Endothelial cell of umbilical vein (primary cell): Measurements from ENCODE around the gene ANGEL2. TPM values are rescaled to one million over a fixed set of nuclear protein-coding genes. Genes with fewer than 3 reads are reported as not detected.

Experiments used
- BruUV-seq: library from RNA; stranded (reverse); fragments of 400-500 nt; replicated peaks from 2 replicates; lab custom pipeline; 2021; lab: Mats Ljungman, UMichigan
- CTCF ChIA-PET: fragments of 300-600, 350-600 bp; sonication (Branson Sonifier 250); formaldehyde crosslinking; loops from one replicate; lab custom pipeline; 2021; ENCODE audit warnings: antibody characterized with exemption, inconsistent platforms; lab: Charles Lee
- POLR2A ChIA-PET: fragments of 300-600, 350-600 bp; sonication (Branson Sonifier 250); formaldehyde crosslinking; loops from one replicate; lab custom pipeline; 2021; ENCODE audit warnings: antibody characterized with exemption, inconsistent platforms; lab: Charles Lee
- DNase-seq: peaks from one replicate; pipeline ENCODE4 v3.0.0-alpha.2; 2011; ENCODE audit warnings: low read depth, low spot score
- FAIRE-seq: peaks from 2 replicates; lab custom pipeline; 2011; peaks lifted over from hg19 to GRCh38; lab: Jason Lieb, UNC
- H2AFZ ChIP-seq: 2 replicates; pipeline ENCODE4 v1.6.0; 2012; ENCODE audit warnings: low read depth, low read length, control low read depth, inconsistent platforms
- H3K27ac ChIP-seq: 2 replicates; pipeline ENCODE4 v1.5.1; 2011; ENCODE audit warnings: low read depth, mild to moderate bottlenecking, control low read depth, low read length, moderate library complexity; ENCODE audit not compliant: insufficient read depth
- H3K27me3 ChIP-seq, 2 experiments: 2 replicates each; pipeline versions ENCODE4 v1.6.0 to v1.6.1; 2011; ENCODE audit warnings: low read length in 2 of 2, mixed read lengths in 1 of 2; ENCODE audit not compliant: control insufficient read depth in 2 of 2, insufficient read depth in 2 of 2
- H3K36me3 ChIP-seq, 2 experiments: 2 replicates in 1 of 2; 3 replicates in 1 of 2; pipeline ENCODE4 v1.5.1; 2011; ENCODE audit warnings: low read length in 2 of 2, mild to moderate bottlenecking in 1 of 2, moderate library complexity in 1 of 2; ENCODE audit not compliant: control insufficient read depth in 2 of 2, insufficient read depth in 2 of 2; ENCODE audit errors: extremely low read depth in 1 of 2
- H3K4me1 ChIP-seq: 3 replicates; pipeline ENCODE4 v1.5.1; 2011; ENCODE audit warnings: mild to moderate bottlenecking, low read length; ENCODE audit not compliant: control insufficient read depth, insufficient read depth; ENCODE audit errors: extremely low read depth
- H3K4me2 ChIP-seq: 2 replicates; pipeline ENCODE4 v1.6.1; 2011; ENCODE audit warnings: low read length, control low read depth, mixed read lengths; ENCODE audit not compliant: insufficient read depth
- H3K4me3 ChIP-seq, 3 experiments: fragments of 200-600 bp in 1 of 3; sonication (generic), shearing (Covaris generic) in 1 of 3; replicated peaks in 1 of 3; 2 replicates each; pipeline ENCODE4 v1.5.1; 2011 to 2016; ENCODE audit warnings: control low read depth in 3 of 3, low read length in 3 of 3, mild to moderate bottlenecking in 2 of 3, inconsistent platforms in 1 of 3, low read depth in 1 of 3, moderate library complexity in 1 of 3; ENCODE audit not compliant: insufficient read depth in 1 of 3
- H3K79me2 ChIP-seq: 2 replicates; pipeline ENCODE4 v1.6.0; 2012; ENCODE audit warnings: low read length, inconsistent platforms; ENCODE audit not compliant: control insufficient read depth, insufficient read depth
- H3K9ac ChIP-seq: replicated peaks from 2 replicates; pipeline ENCODE3; 2011; ENCODE audit warnings: low read length, control low read depth; ENCODE audit not compliant: insufficient read depth; ENCODE audit errors: extremely low read depth
- H3K9me1 ChIP-seq: replicated peaks from 3 replicates; pipeline ENCODE4 v1.6.0; 2011; ENCODE audit warnings: mild to moderate bottlenecking, low read length; ENCODE audit not compliant: control insufficient read depth, insufficient read depth; ENCODE audit errors: extremely low read depth
- H3K9me3 ChIP-seq: replicated peaks from 2 replicates; pipeline ENCODE4 v1.5.1; 2012; ENCODE audit warnings: low read length, inconsistent platforms; ENCODE audit not compliant: control insufficient read depth, insufficient read depth
- H4K20me1 ChIP-seq: replicated peaks from 2 replicates; pipeline ENCODE3; 2011; ENCODE audit warnings: mild to moderate bottlenecking, low read length; ENCODE audit not compliant: control insufficient read depth, insufficient read depth; ENCODE audit errors: extremely low read depth
- CTCF ChIP-seq, 2 donors: IDR thresholded peaks; 1 replicate in 1 of 2; 2 replicates in 1 of 2; pipeline ENCODE4 v1.5.1; 2011; ENCODE audit warnings: low read length in 2 of 2, mild to moderate bottlenecking in 2 of 2, moderate library complexity in 2 of 2, control low read depth in 1 of 2, inconsistent platforms in 1 of 2, low read depth in 1 of 2; ENCODE audit not compliant: insufficient read depth in 1 of 2; ENCODE audit errors: extremely low read depth in 1 of 2
- EZH2 ChIP-seq: IDR thresholded peaks from 2 replicates; pipeline ENCODE4 v1.6.1; 2012; ENCODE audit warnings: borderline replicate concordance, low read depth, mild to moderate bottlenecking, moderate library complexity, low read length, inconsistent platforms; ENCODE audit not compliant: severe bottlenecking
- FOS ChIP-seq: IDR thresholded peaks from 2 replicates; pipeline ENCODE4 v1.6.1; 2011; ENCODE audit warnings: mild to moderate bottlenecking, low read length, moderate library complexity, borderline replicate concordance; ENCODE audit not compliant: insufficient read depth
- GATA2 ChIP-seq: IDR thresholded peaks from 2 replicates; pipeline ENCODE4 v1.7.0; 2011; ENCODE audit warnings: low read depth, mild to moderate bottlenecking, moderate library complexity, mixed read lengths, low read length; ENCODE audit not compliant: insufficient read length, insufficient read depth
- JUN ChIP-seq: IDR thresholded peaks from 2 replicates; pipeline ENCODE4 v1.6.1; 2011; ENCODE audit warnings: borderline replicate concordance, low read depth; ENCODE audit not compliant: insufficient read length, insufficient read depth
- MYC ChIP-seq: IDR thresholded peaks from one replicate; pipeline ENCODE4 v1.6.1; 2011; ENCODE audit warnings: mild to moderate bottlenecking, low read depth, low read length
- POLR2A ChIP-seq: IDR thresholded peaks from 2 replicates; pipeline ENCODE4 v1.6.1; 2012; ENCODE audit warnings: low read depth, mild to moderate bottlenecking, control low read depth, low read length
- POLR2AphosphoS5 ChIP-seq: IDR thresholded peaks from 2 replicates; pipeline ENCODE4 v1.6.1; 2012; ENCODE audit warnings: low read depth, mild to moderate bottlenecking, control low read depth, low read length, moderate library complexity; ENCODE audit not compliant: insufficient read depth
- dilution Hi-C: fragments of 300-500 bp; cut with MboI; formaldehyde crosslinking; loops from one replicate; pipeline ENCODE4 v1.15.0; 2019; ENCODE audit warnings: low sequenced_read_pairs; ENCODE audit not compliant: extremely low pct_ligation_motif_present
- intact Hi-C: fragments of 100-400 bp; cut with micrococcal nuclease; formaldehyde crosslinking; loops from one replicate; pipeline ENCODE4 v1.10.0; 2022
- polyA plus RNA-seq, 4 experiments: library from polyadenylated mRNA; depleted of rRNA in 3 of 4; stranded (reverse) in 3 of 4; unstranded in 1 of 4; fragments of >200 nt; gene quantifications; 2 replicates each; pipeline versions ENCODE4 v1.2.1 to v1.2.3, GENCODE V29; 2011 to 2012; ENCODE audit warnings: missing spikeins in 1 of 4
- total RNA-seq: library from RNA; stranded (reverse); gene quantifications from 2 replicates; pipeline ENCODE4 v1.2.3, GENCODE V29; 2021
- TF ChIP-seq, protein P1 (sequence below): IDR thresholded peaks from 2 replicates; pipeline ENCODE4 v1.6.1; 2011; ENCODE audit not compliant: insufficient read depth, insufficient read length

ANGEL2 gene
- total and polyA plus RNA-seq, 2 donors (not counting 3 experiments of a cell fraction or from before 2014, with no cell fraction given): 11.9 to 39.1 TPM

DNA sequence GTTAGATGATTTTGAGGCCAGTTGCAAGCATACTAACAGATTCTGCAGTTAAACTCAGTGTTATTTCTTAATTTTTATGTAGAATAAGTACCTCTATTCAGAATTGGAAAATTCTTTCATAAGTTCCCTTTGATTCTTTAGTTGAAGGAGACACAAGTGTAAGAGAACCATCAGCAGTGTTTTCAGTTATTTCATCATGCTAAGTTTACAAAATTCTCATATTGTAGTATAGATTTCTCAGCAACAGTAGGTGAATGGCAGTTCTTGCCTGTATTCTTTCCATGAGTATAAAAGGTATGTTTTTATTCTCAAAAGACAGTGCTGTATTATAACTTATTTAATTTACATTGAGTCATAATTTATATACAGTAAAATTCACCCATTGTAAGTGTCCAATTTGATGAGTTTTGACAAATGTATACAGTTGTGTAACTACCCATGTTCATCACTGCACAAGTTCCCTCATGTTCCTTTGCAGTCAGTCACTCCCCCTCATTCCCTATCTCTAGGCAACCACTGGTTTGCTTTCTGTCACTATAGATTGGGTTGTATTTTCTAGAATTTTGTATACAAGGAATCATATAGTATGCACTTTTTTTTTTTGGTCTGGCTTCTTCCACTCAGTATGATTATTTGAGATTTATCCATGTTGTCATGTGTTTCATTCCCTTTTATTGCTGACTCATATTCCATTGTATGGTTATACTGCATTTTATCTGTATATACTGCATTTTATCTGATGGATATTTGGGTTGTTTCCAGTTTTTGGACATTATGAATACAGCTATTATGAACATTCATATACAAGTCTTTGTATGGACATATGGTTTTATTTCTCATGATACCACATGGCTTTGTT lies 39.3 kb upstream of the ANGEL2 start:
- Histone ChIP-seq H3K36me3 (no peaks in the 10 kb centered on the region), H3K27ac (no peak overlapping the region), H4K20me1 (no peaks in the 10 kb centered on the region), H3K9ac (no peak overlapping the region), H3K9me3 (no peaks in the 10 kb centered on the region), H3K9me1 (no peaks in the 10 kb centered on the region), H3K4me3 (no peak overlapping the region), H3K4me2 (no peak overlapping the region), H2AFZ (no peak overlapping the region), H3K27me3 (no peaks in the 10 kb centered on the region), H3K4me1 (peaks cover 6% of the 10 kb centered on the region), H3K79me2 (peaks cover 24% of the 10 kb centered on the region)
- intact Hi-C loops: no loop called here
- dilution Hi-C loops: no loop called here
- no TSS peak for BruUV-seq
- ChIA-PET CTCF (interaction anchor here (1.3 kb wide), 1 partner anchor 15 kb away, joined by 5 read pairs; no protein-coding TSS in a partner anchor), POLR2A (no interaction called here)
- DNase-seq: peak; percentile 7
- TF ChIP-seq POLR2AphosphoS5: no peak
- TF ChIP-seq FOS: no peak
- no peak for TF ChIP-seq CTCF (IDR thresholded peaks at IDR 0.05; ENCODE audit: extremely low read depth in 1 of 2, insufficient read depth in 1 of 2, low read depth in 1 of 2, low read length in 2 of 2)
- TF ChIP-seq POLR2A: no peak
- TF ChIP-seq, protein P1, sequence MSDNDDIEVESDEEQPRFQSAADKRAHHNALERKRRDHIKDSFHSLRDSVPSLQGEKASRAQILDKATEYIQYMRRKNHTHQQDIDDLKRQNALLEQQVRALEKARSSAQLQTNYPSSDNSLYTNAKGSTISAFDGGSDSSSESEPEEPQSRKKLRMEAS: no peak
- no peak for TF ChIP-seq GATA2
- no peak for TF ChIP-seq MYC
- no peak for TF ChIP-seq JUN
- TF ChIP-seq EZH2: no peak
- FAIRE-seq: no peak
